ENCODE data around the gene INPP4A. TPM values are rescaled to one million over a fixed set of nuclear protein-coding genes. Genes with fewer than 3 reads are reported as not detected.

INPP4A gene
- total and polyA plus RNA-seq, 9 of the 15 experiments (the other 6 are each of a cell fraction or from before 2014, with no cell fraction given): 1.8 to 15.7 (median 8.3) TPM

DNA sequence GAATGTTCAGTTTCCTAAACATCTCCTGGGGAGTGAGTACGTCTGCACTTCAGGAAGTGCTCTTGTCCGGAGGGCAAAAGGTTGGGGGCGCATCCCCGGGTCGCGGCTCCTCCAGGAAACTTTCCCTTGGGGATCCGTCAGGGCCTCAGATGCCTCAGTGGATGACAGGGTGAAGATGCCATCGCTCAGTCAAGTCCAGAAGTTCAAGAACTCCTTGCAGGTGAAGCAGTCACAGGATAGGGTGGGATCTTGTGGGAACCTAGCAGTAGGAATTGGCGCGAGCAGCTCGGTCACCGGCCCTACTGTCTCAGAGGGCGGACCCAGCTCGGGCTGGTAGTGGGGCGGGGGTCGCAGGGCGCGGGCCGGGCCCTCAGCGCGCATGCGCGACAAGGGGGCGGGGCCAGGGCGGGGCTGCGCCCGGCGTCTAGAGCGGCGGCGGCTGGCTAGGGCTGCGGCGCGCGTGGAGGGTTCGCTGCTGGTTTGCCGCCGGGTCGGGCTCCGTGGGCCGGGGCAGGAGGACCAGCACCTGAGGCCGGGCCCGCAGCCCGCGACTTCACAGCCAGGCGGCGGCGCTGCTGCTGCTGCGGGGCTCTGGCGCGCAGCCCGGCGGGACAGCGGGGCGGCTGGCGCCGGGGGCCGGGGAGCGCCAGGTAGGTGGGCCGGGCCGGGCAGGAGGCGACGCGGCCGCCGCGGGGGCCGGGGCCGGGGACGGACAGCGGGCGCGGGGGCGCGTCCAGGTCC lies at the start of gene INPP4A (continued):
- TF ChIP-seq, protein P1, sequence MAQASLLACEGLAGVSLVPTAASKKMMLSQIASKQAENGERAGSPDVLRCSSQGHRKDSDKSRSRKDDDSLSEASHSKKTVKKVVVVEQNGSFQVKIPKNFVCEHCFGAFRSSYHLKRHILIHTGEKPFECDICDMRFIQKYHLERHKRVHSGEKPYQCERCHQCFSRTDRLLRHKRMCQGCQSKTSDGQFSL (CRISPR knock-in tag; IDR thresholded peaks at IDR 0.05): no peak
- TF ChIP-seq, protein P1 (tag; IDR thresholded peaks at IDR 0.05): no peak
- TF ChIP-seq ARHGAP35 (IDR thresholded peaks at IDR 0.05; ENCODE audit: partially characterized antibody): no peak
- TF ChIP-seq GATAD2A (IDR thresholded peaks at IDR 0.05): 0 out of 2 replicates have a peak, but pooled peaks have one; percentile 47
- TF ChIP-seq DACH1 (IDR thresholded peaks at IDR 0.05; ENCODE audit: partially characterized antibody): no peak
- no peak for TF ChIP-seq ARID1B (IDR thresholded peaks at IDR 0.05)
- TF ChIP-seq TCF3 (CRISPR knock-in tag; IDR thresholded peaks at IDR 0.05): no peak
- TF ChIP-seq RBM25 (IDR thresholded peaks at IDR 0.05; ENCODE audit: low read depth, low read length, severe bottlenecking): no peak
- no peak for TF ChIP-seq ILF3 (IDR thresholded peaks at IDR 0.05; ENCODE audit: borderline replicate concordance)
- TF ChIP-seq, protein P2, sequence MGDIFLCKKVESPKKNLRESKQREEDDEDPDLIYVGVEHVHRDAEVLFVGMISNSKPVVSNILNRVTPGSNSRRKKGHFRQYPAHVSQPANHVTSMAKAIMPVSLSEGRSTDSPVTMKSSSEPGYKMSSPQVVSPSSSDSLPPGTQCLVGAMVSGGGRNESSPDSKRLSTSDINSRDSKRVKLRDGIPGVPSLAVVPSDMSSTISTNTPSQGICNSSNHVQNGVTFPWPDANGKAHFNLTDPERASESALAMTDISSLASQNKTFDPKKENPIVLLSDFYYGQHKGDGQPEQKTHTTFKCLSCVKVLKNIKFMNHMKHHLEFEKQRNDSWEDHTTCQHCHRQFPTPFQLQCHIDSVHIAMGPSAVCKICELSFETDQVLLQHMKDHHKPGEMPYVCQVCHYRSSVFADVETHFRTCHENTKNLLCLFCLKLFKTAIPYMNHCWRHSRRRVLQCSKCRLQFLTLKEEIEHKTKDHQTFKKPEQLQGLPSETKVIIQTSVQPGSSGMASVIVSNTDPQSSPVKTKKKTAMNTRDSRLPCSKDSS (IDR thresholded peaks at IDR 0.05; ENCODE audit: low read depth, partially characterized antibody): no peak
- TF ChIP-seq, protein P3, sequence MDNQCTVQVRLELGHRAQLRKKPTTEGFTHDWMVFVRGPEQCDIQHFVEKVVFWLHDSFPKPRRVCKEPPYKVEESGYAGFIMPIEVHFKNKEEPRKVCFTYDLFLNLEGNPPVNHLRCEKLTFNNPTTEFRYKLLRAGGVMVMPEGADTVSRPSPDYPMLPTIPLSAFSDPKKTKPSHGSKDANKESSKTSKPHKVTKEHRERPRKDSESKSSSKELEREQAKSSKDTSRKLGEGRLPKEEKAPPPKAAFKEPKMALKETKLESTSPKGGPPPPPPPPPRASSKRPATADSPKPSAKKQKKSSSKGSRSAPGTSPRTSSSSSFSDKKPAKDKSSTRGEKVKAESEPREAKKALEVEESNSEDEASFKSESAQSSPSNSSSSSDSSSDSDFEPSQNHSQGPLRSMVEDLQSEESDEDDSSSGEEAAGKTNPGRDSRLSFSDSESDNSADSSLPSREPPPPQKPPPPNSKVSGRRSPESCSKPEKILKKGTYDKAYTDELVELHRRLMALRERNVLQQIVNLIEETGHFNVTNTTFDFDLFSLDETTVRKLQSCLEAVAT (IDR thresholded peaks at IDR 0.05): no peak
- no peak for TF ChIP-seq ZNF696 (CRISPR knock-in tag; conservative IDR thresholded peaks at IDR 0.05)
- TF ChIP-seq GATAD2B (IDR thresholded peaks at IDR 0.05; ENCODE audit: borderline replicate concordance): peak; percentile 85; the same call in 1 of the 2 replicates
- no peak for TF ChIP-seq SLC30A9 (CRISPR knock-in tag; IDR thresholded peaks at IDR 0.05)
- TF ChIP-seq ZNF324 (CRISPR knock-in tag; IDR thresholded peaks at IDR 0.05): no peak
- TF ChIP-seq, protein P4, sequence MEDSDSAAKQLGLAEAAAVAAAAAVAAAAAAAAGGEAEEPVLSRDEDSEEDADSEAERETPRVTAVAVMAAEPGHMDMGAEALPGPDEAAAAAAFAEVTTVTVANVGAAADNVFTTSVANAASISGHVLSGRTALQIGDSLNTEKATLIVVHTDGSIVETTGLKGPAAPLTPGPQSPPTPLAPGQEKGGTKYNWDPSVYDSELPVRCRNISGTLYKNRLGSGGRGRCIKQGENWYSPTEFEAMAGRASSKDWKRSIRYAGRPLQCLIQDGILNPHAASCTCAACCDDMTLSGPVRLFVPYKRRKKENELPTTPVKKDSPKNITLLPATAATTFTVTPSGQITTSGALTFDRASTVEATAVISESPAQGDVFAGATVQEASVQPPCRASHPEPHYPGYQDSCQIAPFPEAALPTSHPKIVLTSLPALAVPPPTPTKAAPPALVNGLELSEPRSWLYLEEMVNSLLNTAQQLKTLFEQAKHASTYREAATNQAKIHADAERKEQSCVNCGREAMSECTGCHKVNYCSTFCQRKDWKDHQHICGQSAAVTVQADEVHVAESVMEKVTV (CRISPR knock-in tag; IDR thresholded peaks at IDR 0.05): no peak
- TF ChIP-seq, protein P5, sequence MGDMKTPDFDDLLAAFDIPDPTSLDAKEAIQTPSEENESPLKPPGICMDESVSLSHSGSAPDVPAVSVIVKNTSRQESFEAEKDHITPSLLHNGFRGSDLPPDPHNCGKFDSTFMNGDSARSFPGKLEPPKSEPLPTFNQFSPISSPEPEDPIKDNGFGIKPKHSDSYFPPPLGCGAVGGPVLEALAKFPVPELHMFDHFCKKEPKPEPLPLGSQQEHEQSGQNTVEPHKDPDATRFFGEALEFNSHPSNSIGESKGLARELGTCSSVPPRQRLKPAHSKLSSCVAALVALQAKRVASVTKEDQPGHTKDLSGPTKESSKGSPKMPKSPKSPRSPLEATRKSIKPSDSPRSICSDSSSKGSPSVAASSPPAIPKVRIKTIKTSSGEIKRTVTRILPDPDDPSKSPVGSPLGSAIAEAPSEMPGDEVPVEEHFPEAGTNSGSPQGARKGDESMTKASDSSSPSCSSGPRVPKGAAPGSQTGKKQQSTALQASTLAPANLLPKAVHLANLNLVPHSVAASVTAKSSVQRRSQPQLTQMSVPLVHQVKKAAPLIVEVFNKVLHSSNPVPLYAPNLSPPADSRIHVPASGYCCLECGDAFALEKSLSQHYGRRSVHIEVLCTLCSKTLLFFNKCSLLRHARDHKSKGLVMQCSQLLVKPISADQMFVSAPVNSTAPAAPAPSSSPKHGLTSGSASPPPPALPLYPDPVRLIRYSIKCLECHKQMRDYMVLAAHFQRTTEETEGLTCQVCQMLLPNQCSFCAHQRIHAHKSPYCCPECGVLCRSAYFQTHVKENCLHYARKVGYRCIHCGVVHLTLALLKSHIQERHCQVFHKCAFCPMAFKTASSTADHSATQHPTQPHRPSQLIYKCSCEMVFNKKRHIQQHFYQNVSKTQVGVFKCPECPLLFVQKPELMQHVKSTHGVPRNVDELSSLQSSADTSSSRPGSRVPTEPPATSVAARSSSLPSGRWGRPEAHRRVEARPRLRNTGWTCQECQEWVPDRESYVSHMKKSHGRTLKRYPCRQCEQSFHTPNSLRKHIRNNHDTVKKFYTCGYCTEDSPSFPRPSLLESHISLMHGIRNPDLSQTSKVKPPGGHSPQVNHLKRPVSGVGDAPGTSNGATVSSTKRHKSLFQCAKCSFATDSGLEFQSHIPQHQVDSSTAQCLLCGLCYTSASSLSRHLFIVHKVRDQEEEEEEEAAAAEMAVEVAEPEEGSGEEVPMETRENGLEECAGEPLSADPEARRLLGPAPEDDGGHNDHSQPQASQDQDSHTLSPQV (IDR thresholded peaks at IDR 0.05): peak; percentile 55; the same call in 1 of the 2 replicates
- TF ChIP-seq SUPT5H (IDR thresholded peaks at IDR 0.05): no peak
- no peak for TF ChIP-seq ZNF282 (CRISPR knock-in tag; IDR thresholded peaks at IDR 0.05)
